MM.1S (cell line): ENCODE data around the gene NGEF.

Experiments
- DNase-seq: peaks from one replicate; pipeline ENCODE4 v3.0.0-alpha.2; 2015
- H2AFZ ChIP-seq: fragments of 300-600 bp; sonication (generic); 2 replicates; pipeline ENCODE4 v1.6.0; 2016; ENCODE audit warnings: antibody characterized with exemption, low read length
- H3F3A ChIP-seq: fragments of 300-600 bp; sonication (generic); 2 replicates; pipeline ENCODE4 v1.6.1; 2016; ENCODE audit warnings: mild to moderate bottlenecking, antibody characterized with exemption, low read length, moderate library complexity, mixed read lengths; ENCODE audit not compliant: insufficient read depth
- H3K27ac ChIP-seq: fragments of 300-600 bp; sonication (generic); 2 replicates; pipeline ENCODE4 v1.5.1; 2016; ENCODE audit warnings: mild to moderate bottlenecking, low read length
- H3K27me3 ChIP-seq: fragments of 300-600 bp; sonication (generic); replicated peaks from 2 replicates; pipeline ENCODE4 v1.6.0; 2016; ENCODE audit warnings: low read length; ENCODE audit not compliant: insufficient read depth
- H3K36me3 ChIP-seq: fragments of 300-600 bp; sonication (generic); replicated peaks from 2 replicates; pipeline ENCODE4 v1.6.1; 2016; ENCODE audit warnings: mild to moderate bottlenecking, low read length, mixed read lengths; ENCODE audit not compliant: insufficient read depth
- H3K4me1 ChIP-seq: fragments of 300-600 bp; sonication (generic); 2 replicates; pipeline ENCODE4 v1.6.1; 2016; ENCODE audit warnings: low read length, mixed read lengths
- H3K4me2 ChIP-seq: fragments of 300-600 bp; sonication (generic); 2 replicates; pipeline ENCODE4 v1.6.0; 2016; ENCODE audit warnings: low read depth, low read length
- H3K4me3 ChIP-seq: fragments of 300-600 bp; sonication (generic); 2 replicates; pipeline ENCODE4 v1.5.1; 2016; ENCODE audit warnings: low read length, mixed read lengths
- H3K79me2 ChIP-seq: fragments of 300-600 bp; sonication (generic); 2 replicates; pipeline ENCODE4 v1.6.1; 2016; ENCODE audit warnings: mixed run types, low read length, mixed read lengths
- H3K9ac ChIP-seq: fragments of 300-600 bp; sonication (generic); 2 replicates; pipeline ENCODE4 v1.6.1; 2016; ENCODE audit warnings: low read length, mixed read lengths
- H3K9me2 ChIP-seq: fragments of 300-600 bp; sonication (generic); replicated peaks from 2 replicates; pipeline ENCODE4 v1.6.1; 2016; ENCODE audit warnings: mild to moderate bottlenecking, low read length, mixed read lengths; ENCODE audit not compliant: insufficient read depth
- H3K9me3 ChIP-seq: fragments of 300-600 bp; sonication (generic); replicated peaks from 2 replicates; pipeline ENCODE4 v1.6.1; 2016; ENCODE audit warnings: mild to moderate bottlenecking, low read length, mixed read lengths; ENCODE audit not compliant: insufficient read depth
- H4K20me1 ChIP-seq: fragments of 300-600 bp; sonication (generic); 2 replicates; pipeline ENCODE4 v1.6.1; 2016; ENCODE audit warnings: mild to moderate bottlenecking, low read length, moderate library complexity, mixed read lengths; ENCODE audit not compliant: insufficient read depth
- EZH2 ChIP-seq: fragments of 300-600 bp; sonication (generic); optimal IDR thresholded peaks from 2 replicates; pipeline ENCODE3; 2017; ENCODE audit warnings: low read depth, mild to moderate bottlenecking, antibody characterized with exemption, low read length, mixed read lengths
- EZH2phosphoT487 ChIP-seq: fragments of 300-600 bp; sonication (generic); IDR thresholded peaks from 2 replicates; pipeline ENCODE4 v1.6.1; 2018; ENCODE audit warnings: antibody characterized with exemption, low read length
- TF ChIP-seq, protein P1 (sequence below): fragments of 300-600 bp; sonication (generic); IDR thresholded peaks from 2 replicates; pipeline ENCODE4 v1.5.1; 2016; ENCODE audit warnings: antibody characterized with exemption, low read length, mixed read lengths

NGEF gene

DNA sequence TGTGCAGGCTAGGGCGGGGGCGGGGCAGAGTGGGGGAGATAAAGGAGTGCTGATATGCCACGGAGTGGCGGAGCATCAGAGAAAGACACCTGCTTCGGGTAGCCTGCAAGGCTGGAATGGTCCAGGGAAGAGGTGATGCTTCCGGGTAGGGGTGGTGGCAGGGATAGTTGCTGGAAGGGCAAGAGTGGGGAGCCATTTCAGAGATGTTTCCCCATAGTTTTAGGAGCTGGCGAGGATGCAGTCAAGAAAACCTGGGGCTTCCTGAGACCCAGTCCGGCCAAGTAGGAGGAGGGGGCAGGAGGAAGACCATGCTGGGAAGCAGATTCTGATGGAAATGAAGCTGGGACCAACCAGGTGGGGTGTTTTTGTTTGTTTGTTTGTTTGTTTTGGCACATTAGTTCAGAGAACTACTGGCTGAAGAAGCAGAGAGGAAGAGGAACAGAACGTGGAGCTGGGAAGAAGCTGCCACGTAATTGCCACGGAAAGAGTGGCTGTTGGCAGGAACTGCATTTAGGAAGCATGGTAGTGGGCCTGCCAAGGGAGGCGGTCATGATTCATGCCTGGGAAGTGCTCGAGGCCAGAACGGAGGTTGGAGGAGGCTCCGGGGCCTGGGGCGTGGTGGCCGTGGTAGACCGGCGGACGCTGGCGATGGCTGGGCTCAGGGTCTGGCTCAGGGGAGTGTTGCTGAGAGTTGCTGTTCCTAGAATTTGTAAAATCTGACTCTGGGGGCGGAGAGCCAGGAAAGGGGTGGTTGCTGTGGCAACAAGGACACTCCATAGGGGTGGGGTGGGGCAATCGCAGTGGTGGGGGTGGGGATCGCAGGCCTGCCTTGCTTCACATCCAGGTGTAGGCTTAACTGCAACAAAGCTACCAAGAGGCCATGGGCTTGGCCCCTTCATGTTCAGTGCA, 38.4 kb upstream of the NGEF start:
- DNase-seq = no peak
- no peaks in the 10 kb centered on the region for H4K20me1 ChIP-seq
- no peak overlapping the region for H3K4me3 ChIP-seq
- no peaks in the 10 kb centered on the region for H3K4me1 ChIP-seq
- no peak overlapping the region for H3K4me2 ChIP-seq
- no peak overlapping the region for H3K9ac ChIP-seq
- no peak overlapping the region for H2AFZ ChIP-seq
- H3K36me3 ChIP-seq = no peaks in the 10 kb centered on the region
- no peaks in the 10 kb centered on the region for H3K9me3 ChIP-seq
- no peaks in the 10 kb centered on the region for H3K9me2 ChIP-seq
- no peak for TF ChIP-seq EZH2
- TF ChIP-seq, protein P1, sequence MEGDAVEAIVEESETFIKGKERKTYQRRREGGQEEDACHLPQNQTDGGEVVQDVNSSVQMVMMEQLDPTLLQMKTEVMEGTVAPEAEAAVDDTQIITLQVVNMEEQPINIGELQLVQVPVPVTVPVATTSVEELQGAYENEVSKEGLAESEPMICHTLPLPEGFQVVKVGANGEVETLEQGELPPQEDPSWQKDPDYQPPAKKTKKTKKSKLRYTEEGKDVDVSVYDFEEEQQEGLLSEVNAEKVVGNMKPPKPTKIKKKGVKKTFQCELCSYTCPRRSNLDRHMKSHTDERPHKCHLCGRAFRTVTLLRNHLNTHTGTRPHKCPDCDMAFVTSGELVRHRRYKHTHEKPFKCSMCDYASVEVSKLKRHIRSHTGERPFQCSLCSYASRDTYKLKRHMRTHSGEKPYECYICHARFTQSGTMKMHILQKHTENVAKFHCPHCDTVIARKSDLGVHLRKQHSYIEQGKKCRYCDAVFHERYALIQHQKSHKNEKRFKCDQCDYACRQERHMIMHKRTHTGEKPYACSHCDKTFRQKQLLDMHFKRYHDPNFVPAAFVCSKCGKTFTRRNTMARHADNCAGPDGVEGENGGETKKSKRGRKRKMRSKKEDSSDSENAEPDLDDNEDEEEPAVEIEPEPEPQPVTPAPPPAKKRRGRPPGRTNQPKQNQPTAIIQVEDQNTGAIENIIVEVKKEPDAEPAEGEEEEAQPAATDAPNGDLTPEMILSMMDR = no peak
- no peak for TF ChIP-seq EZH2phosphoT487
- no peak overlapping the region for H3K27ac ChIP-seq
- no peaks in the 10 kb centered on the region for H3K79me2 ChIP-seq
- H3K27me3 ChIP-seq = no peaks in the 10 kb centered on the region
- H3F3A ChIP-seq = no peaks in the 10 kb centered on the region

DNA sequence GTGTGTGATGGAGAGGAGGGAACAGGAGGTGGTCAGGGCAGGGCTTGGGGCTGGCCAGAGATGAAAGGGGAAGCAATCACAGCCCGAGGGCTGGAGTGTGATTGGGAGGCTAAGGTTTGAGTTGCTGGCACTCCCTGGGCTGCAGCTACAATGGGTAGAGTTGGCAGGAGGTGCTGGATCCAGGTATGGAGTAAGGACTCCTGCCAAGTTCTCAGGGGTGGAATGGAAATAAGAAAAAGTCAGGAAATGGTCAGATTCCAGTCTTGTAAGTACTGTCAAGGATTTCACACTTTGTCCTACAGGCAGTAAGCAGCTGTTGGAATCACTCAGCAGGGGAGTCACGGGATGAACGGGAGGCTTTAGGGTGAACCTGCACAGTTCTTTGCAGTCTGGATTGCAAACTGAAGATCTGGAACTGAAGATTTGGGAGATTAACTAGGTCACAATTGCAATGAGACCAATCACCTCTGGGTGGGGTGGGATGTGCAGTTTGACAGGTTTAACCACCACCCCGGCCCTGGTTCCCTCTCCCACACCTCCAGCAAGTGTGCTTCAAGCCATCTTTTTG, 36.2 kb upstream of the NGEF start:
- H3K9ac ChIP-seq = no peak overlapping the region
- H3K9me3 ChIP-seq = no peaks in the 10 kb centered on the region
- DNase-seq = no peak
- H4K20me1 ChIP-seq = no peaks in the 10 kb centered on the region
- H3K36me3 ChIP-seq = no peaks in the 10 kb centered on the region
- H2AFZ ChIP-seq = no peak overlapping the region
- H3K4me1 ChIP-seq = no peaks in the 10 kb centered on the region
- H3K9me2 ChIP-seq = no peaks in the 10 kb centered on the region
- H3K4me3 ChIP-seq = no peak overlapping the region
- no peak overlapping the region for H3K4me2 ChIP-seq
- no peak overlapping the region for H3K27ac ChIP-seq
- TF ChIP-seq EZH2phosphoT487 (no peak), EZH2 (no peak)
- TF ChIP-seq, protein P1 = no peak
- no peaks in the 10 kb centered on the region for H3K27me3 ChIP-seq
- H3F3A ChIP-seq = no peaks in the 10 kb centered on the region
- H3K79me2 ChIP-seq = no peaks in the 10 kb centered on the region

GRCh38 chr2:233048569-233049193, 35.6 kb upstream of the NGEF start:
- H3K9me2 ChIP-seq = no peaks in the 10 kb centered on the region
- H3K9me3 ChIP-seq = no peaks in the 10 kb centered on the region
- no peak overlapping the region for H3K4me3 ChIP-seq
- H3K27ac ChIP-seq = no peak overlapping the region
- no peaks in the 10 kb centered on the region for H4K20me1 ChIP-seq
- no peaks in the 10 kb centered on the region for H3K36me3 ChIP-seq
- TF ChIP-seq, protein P1 = no peak
- no peak for TF ChIP-seq EZH2
- TF ChIP-seq EZH2phosphoT487 = no peak
- no peaks in the 10 kb centered on the region for H3F3A ChIP-seq
- no peaks in the 10 kb centered on the region for H3K79me2 ChIP-seq
- H3K9ac ChIP-seq = no peak overlapping the region
- H3K4me2 ChIP-seq = no peak overlapping the region
- DNase-seq = no peak
- no peaks in the 10 kb centered on the region for H3K27me3 ChIP-seq
- no peaks in the 10 kb centered on the region for H3K4me1 ChIP-seq
- no peak overlapping the region for H2AFZ ChIP-seq
